Loucy (cell line): ENCODE results near the gene TEDC2.

Experiments
- CTCF ChIP-seq: fragments of 200-600 bp; sonication (generic); conservative IDR thresholded peaks from 2 replicates; pipeline ENCODE4 v1.5.1; 2014; ENCODE audit warnings: mild to moderate bottlenecking, antibody characterized with exemption, low read length
- EZH2phosphoT487 ChIP-seq: fragments of 200-600 bp; IDR thresholded peaks from 2 replicates; pipeline ENCODE4 v1.6.1; 2018; ENCODE audit warnings: antibody characterized with exemption, mild to moderate bottlenecking, moderate library complexity, borderline replicate concordance

- TF ChIP-seq CTCF = no peak
- TF ChIP-seq EZH2phosphoT487 = no peak
These were observed 29.7 kb downstream of the TEDC2 start for GRCh38 chr16:2489581-2489980.
